Caki2 (cell line): ENCODE results near the gene LYPLAL1. TPM values are rescaled to one million over a fixed set of nuclear protein-coding genes. Genes with fewer than 3 reads are reported as not detected.

Experiments
- DNase-seq: peaks from one replicate; pipeline ENCODE4 v3.0.0-alpha.2; 2015; ENCODE audit warnings: low read depth
- in situ Hi-C: cut with HindIII; loops from 2 replicates; pipeline ENCODE4 v1.10.0; 2016; ENCODE audit warnings: low sequenced_read_pairs, low pct_unique_long_range_greater_than_20kb, mixed read lengths
- total RNA-seq: library from RNA; depleted of rRNA; stranded (reverse); fragments of >200 nt; shearing (Covaris generic); gene quantifications from 2 replicates; pipeline ENCODE4 v1.2.3, GENCODE V29; 2014; ENCODE audit warnings: low replicate concordance

The LYPLAL1 gene
- total RNA-seq, 1 experiment from 2014 or later = 19.4 TPM

DNA sequence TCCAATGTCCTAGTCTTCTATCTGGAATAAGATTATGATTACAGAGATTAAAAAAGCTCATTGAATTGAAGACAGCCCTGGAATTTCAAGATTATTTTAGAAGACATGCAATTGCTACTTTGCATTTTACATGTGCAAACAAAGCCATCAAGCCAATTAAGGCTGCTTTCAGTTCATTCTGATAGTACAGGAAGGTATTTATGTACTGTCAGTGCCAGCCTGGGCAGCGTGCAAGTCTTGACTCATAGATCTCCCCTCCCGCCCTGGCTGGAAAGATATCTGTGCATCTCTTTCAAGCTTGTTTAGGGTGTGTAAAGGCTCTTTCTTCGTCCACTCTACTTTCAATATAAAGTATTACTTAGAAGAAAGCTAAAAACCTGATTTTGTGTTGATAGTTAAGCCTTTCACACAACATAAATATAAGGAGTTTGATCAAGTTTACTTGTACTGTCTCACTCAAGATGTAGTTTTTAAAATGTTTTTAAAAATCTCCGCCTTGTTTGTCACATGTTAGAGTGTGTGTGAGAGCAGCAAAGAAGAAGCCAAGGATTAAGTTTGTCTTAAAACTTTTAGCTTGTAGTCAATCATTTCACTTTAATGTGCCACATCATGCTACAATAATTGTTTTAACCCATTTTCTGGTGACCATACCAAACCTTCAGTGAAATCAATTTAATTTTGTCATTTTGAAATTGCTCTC is 13.6 kb upstream of the LYPLAL1 start:
- no peak for DNase-seq
- in situ Hi-C loops = no loop called here

DNA sequence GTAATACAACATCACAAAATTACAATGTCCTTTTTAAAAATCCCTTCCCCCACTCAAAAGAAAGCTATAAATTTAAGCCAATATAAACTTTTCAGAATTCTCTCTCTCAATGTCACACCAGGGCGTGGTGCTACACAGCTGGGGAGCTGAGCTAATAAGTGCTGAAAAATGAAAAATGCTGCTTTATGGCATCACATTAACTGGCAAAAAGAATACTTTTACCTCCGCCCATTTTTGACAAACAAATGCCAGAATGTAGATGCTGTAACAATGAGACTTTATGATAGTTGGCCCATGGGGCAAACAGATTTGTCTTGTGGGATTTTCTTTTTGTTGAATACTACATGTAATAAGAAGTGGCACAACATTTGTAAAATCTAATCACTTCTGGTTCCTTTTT is 12.7 kb upstream of the LYPLAL1 start:
- in situ Hi-C loops = no loop called here
- DNase-seq = no peak

DNA sequence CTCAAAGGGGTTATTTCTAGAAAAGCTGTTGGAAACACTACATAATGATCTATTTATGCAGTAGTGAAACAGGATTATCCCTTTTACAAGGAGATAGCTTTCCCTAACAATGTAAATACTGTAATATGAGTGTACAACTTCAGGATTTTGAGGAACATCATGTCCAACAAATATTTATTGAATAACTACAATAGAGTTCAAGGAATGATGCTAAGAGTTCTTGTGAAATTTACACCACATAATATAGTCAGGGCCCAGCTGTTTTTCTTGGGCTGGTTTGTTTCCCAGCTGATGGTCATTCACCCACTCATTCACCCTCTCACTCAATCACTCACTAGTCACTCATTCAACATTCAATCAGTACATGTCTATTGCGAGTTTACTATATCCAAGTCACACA is 12.3 kb upstream of the LYPLAL1 start:
- in situ Hi-C loops = no loop called here
- no peak for DNase-seq

DNA sequence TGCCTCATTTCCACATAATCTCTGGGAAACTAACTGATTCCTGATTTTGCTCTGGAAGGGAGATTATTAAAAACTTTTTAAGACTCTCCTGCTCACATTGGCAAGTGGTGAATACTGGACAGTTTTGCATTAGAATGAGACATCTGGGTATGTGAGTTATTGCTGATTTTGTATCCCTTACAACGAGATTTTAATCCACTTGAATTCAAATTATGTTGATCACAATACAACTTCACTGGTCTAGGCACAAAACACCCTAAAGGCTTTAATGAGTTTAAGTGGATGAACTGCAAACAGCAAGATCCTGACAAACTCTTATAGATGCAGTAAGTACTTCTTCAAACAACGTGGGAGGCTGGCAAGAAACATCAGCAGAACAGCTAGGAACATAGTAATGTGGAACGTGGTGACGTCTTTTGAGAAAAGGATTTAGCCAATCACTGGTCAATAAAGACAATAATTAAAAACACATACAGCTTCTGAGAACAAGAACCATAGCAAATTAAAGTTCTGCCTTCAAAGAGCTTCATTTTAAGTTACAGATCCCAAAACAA is 10.2 kb upstream of the LYPLAL1 start:
- DNase-seq = no peak
- in situ Hi-C loops = no loop called here

DNA sequence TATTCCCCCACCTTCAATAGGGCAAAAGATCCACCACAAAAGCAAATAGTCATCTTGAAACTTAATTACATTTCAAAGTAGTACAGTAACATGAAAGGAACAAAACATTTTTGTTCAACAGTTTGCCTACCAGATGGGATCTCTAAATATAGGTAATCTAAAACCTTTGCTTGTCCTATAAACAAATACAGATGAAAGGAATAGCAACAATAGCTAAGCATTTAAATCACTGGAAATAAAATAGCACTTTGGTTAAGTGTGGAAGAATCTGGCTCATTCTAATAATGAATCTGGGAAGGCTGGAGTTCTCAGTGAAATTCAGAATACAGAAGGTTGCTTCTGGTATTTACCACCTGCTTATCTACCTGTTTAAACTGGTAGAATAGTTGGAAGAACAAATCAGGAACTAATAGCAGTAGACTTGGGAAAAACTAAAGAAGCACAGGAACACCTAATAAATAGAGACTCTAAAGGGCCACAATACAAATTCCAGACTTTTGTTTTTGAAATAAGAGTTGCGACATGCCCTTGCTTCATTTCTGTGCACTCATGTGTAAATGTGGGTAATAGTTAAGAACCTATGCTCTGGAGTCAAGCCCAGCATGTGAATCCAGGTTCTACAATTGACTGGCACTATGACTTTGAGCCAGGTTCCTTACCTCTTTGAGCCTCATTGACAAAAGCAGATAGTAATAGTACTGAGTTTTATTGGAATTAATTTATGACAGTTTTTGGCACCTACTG is 2.3 kb upstream of the LYPLAL1 start:
- in situ Hi-C loops = no loop called here
- peak; percentile 11 for DNase-seq

DNA sequence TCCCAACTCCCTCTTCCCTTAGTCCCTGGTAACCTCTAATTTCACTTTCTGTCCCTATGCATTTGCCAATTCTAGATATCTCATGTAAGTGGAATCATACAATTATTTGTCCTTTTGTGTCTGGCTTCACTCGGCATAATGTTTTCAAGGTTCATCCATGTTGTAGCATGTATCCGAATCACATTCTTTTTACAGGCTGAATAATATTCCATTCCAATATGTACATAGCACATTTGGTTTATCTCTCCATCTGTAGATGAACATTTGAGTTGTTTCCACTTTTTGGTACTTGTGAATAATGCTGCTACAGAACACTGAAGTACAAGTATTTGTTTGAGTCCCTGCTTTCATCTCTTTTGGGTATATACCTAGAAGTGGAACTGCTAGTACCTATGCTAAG is 857 bp upstream of the LYPLAL1 start:
- no peak for DNase-seq
- in situ Hi-C loops = no loop called here

DNA sequence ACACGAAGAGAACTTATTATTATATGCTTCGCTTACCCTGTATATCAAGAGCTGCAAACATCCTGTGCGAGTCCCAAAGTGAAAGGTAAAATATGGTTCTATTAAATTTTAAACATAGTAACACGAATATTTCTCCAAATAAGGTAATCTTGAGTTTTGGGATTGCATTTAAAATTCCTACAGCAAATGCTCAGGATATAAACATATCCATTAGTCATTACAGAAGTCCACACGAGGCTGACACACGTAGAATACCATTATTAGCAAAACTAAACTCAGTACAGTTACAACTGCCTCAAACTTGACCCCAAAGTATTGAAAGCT is 282 bp upstream of the LYPLAL1 start:
- DNase-seq = no peak
- in situ Hi-C loops = no loop called here

DNA sequence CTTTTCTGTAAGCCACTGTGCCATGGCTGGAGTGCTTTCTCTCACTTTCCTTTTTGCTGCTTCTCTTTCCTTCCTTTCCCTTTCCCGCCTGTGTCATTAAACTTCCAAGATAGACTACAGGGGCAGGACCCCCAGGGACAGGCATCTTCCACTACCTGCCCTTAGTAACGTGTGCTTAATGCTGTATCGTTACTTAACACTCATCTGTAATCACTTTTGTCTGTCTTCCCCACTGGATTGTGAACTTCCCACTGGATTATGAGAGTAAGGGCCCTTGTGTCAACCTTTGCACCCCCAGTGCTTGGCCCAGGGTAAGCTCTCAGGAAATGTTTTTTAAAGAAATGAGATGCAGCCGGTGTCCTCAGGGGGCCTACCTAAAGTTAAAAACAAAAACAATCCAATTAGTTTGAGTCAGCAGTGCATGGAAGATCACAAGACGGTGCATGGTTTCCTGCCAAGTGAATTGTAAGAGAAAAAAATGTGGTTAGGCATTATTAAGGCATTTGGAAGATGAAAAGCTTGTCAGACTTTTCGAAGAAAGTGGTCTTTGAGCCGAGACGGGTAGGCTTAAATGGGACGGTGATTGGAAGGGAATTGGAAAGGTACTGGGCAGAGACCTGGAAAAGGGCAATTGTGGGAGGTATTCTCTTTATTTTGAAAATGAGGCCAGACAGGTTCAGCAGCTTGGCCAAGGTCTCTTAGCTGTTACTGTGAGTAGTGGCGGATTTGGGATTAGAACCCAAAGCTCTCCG is 958 bp downstream of the LYPLAL1 start:
- in situ Hi-C loops = no loop called here
- peak; percentile 42 for DNase-seq

DNA sequence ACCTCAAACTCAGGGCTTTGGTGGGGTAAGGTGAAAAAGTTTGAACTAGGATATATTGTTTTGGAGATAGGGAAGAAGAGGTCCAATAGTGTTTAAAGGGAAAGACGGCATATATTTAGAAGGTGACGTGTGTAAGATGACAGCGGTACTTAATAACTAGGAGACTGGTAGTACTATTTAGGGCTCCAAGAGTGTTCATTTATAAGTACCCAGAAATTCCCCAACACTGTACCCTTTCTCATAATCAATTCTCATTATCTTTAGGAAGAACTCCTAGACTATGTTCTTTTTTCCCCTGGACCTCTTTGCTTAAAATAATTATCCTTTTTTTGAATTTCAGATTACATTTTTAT is 1.5 kb downstream of the LYPLAL1 start:
- in situ Hi-C loops = no loop called here

DNA sequence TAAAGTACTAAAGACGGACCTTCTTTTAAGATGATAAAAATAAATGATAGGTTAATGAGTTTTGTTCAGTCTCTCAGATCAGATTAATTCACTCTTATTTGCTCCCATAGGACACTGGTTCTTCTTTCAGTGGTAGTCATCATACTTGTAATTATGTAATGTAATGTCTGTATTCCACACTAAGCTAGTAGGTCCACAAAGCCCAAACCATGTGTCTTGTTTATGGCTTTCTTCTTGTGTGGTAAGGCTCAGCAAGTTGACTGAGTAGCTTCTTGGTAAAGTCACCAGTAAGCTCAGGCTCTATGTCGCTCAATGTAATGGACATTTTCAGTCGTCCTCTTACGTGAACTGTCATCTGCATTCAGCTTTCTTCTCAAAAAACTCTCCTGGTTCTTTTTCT is 2.5 kb downstream of the LYPLAL1 start:
- in situ Hi-C loops = no loop called here
- DNase-seq = no peak

More for the DNA sequence above, 1.5 kb downstream of the LYPLAL1 start:
- no peak for DNase-seq

DNA sequence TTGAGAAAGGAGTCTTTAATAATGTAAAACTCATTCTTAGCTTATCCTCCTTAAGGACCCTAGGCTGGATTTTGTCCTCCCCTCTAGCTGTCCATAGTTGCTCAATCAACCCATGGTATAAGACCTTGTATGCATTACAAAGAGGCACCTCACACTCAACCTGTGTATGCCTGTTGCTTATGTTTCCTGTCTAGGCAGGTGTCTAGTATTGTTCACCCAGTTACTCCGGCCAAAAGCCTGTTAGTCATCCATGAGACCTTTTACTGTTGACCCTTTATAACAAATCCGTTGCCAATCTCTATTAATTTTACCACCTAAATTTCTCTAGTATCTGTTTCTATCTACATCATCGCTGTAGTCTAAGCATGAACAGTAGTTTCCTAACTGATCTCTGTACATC is 3.7 kb downstream of the LYPLAL1 start:
- no peak for DNase-seq
- in situ Hi-C loops = no loop called here

DNA sequence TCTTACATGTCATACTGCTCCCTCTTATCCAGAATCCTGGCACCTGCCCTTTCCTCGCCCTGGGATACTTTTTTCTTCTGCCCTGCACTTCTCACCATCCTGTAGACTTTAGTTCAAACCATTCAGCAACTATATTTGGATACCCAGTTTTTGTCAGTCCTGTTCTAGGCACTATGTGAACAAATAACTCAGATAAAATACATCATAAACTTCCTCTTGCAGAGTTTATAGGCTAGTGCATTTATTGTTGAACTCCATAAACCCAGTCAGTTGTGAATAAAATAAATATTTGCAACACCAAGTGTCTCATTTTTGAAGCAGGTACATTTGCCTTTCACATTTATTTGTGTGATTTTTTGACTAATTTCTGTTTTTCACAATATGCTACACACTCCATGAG is 4.3 kb downstream of the LYPLAL1 start:
- DNase-seq = no peak
- in situ Hi-C loops = no loop called here

DNA sequence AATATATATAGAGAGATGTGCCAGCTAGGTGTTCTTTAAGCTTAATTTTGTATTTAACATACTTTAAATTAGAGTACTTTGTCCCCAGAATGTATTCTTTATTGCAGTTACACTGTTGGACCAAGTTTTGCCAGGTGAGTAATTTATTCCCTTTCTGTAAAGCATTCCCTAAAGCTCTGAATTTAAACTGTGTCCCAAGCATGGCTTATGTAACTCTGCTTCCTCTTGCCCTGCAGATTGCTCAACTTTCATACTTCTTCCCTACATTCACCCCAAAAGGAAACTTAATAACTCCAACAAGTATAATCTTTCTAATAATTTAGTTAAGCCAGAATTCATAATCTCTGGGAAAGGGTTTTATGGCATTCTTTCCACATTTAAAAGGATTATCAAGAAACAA is 5.6 kb downstream of the LYPLAL1 start:
- in situ Hi-C loops = no loop called here
- DNase-seq = no peak

DNA sequence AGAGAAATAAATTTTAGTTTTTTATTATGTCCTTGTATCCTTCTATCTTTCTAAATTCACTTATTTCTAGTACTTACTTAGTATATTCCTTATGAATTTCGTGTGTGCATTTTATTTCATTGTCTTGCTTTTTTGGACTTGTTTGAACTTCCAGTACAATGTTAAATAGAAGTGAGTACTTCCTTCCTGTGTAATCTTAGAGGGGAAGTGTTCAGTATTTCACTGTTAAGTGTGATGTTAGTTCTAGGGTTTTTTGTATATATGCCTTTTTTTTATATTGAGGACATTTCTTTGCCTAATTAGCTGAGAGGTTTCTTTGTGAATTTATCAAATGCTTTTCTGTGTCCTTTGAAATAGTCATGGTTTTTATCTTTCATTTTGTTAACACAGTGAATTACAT is 10.7 kb downstream of the LYPLAL1 start:
- no peak for DNase-seq
- in situ Hi-C loops = no loop called here

DNA sequence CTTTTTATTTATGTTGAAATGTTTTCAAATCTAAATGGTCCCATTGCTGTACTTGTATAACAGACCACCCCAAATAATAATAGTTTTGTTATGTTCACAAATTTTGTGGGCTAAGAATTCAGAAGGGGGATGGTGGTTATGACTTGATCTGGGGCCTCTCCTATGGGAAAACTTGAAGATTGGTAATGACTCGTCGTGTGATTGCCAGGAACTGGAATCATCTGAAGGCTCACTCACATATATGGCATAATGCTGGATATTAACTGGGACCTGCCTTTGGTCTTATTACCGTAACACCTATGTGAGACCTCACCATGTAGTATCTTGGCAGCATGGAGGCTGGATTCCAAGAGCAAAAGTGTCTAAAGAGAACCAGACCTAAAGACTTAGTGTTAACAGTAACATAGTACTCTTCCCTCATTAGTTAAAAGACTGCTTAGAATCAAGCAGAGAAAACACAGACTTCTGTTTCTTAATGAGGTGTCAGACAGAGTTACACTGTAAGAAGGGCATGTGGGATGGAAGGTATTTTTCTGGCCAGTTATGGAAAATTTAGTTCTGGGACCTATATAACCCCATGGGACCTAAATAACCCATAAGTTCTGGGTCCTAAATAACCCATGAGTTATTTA is 11.9 kb downstream of the LYPLAL1 start:
- in situ Hi-C loops = no loop called here
- no peak for DNase-seq

DNA sequence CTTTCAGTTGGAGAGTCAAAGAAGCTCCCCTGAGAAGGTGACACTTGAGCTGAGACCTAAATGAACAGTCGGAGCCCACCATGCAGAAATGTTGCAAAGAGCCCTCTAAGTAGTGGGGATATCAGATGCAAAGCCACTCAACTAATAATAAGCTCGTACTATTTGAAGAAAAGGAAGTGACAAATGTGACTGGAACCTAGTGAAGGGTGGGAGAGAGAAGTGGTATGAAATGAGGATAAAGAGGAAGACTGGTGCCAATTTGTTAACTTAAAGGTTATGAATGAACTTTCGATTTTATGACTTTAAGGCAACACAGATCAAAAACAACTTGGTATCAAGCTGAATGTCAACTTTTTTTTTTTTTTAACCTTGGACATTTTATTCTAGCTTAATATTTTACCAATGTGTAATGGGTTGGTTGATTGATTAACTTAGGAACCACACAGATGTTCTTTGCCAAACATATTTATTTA is 14.7 kb downstream of the LYPLAL1 start:
- in situ Hi-C loops = no loop called here
- peak; percentile 49 for DNase-seq

DNA sequence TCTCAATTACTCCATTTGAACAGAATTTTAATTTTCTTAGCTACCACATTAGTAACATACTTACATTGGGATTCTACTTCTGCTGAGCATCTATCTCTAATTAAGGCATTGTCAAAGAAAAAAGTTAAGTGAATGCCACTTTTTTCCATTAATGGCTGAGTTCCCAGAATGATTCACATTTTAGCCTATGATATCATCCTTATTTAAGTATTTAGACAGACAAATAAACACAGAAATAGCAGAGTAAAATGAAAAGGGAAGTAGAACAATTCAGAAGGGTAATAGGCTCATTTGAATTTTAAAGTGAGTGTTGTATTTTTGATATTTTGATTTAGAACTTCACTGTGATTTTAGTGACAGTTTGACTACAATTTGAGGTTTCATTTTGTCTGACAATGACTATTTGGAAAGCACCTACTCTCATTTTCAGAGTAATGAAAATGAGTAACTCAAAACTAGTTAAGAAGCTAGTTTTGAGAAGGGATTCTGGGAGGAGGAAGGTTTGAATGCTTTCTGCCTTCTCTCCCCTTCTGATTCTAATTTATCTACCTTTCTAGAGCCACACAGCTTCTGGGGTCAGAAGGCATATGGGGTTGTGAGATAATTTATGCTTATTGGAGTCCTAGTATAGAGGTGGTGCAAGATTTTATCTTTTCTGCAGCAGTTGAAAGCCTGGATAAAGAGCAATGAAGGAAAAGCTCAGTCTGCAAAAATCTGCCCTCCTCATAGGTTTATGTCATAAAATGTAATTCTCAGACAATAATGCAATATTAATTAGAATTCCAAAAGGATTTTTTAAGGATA is 15.5 kb downstream of the LYPLAL1 start:
- in situ Hi-C loops = no loop called here
- peak; percentile 65 for DNase-seq

DNA sequence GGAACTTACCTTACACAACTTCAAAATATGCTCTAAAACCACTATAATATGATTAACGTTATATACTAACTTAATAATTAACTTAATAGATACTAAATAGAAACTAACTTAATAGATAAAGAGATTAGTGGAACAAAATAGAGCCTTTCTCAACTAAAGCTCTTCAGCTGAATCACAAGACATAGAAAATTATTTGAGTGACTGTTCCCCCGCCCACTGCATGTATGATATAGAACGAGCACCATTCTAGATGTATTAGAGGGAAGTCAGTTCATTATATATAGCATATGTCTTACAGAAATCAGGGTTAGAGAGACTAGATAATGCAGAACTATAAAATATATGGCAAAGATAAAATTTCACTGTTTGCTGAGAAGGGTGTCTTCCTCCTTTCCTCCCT is 16.3 kb downstream of the LYPLAL1 start:
- in situ Hi-C loops = no loop called here
- DNase-seq = no peak
